ENCODE results near the gene AMELX. TPM values are rescaled to one million over a fixed set of nuclear protein-coding genes. Genes with fewer than 3 reads are reported as not detected.

Gene AMELX
- total and polyA plus RNA-seq, 3 donors from 2014 or later, result not detected

DNA sequence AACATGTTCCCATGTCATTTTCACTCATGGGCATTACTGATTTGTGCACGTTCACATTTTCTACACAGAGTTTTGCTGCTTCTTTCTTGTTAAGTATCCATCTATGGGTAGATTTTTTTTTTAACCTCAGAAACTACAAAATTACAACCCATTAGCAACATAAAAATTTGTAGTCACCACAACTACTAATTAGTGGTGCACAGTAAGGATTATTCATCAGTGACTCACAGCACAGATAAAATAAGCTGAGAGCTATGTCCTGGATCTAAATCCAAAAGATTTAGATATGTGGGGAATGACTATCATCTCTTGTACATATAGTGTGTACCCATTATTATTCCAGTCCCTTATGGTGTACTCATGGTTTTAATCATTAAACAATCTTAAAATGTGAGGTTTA lies 19.7 kb upstream of the AMELX start:
- WGBS, 2 donors, result 33 to 58% methylated on average over 1 of the region's 1 CpG
- no peaks in the 10 kb centered on the region for H3K36me3 ChIP-seq (ENCODE audit: low read depth, missing control alignments)
- no peak overlapping the region for H3K27ac ChIP-seq
- H3K9me3 ChIP-seq, result no peaks in the 10 kb centered on the region
- H3K27me3 ChIP-seq, result no peaks in the 10 kb centered on the region
- TF ChIP-seq, protein P1, sequence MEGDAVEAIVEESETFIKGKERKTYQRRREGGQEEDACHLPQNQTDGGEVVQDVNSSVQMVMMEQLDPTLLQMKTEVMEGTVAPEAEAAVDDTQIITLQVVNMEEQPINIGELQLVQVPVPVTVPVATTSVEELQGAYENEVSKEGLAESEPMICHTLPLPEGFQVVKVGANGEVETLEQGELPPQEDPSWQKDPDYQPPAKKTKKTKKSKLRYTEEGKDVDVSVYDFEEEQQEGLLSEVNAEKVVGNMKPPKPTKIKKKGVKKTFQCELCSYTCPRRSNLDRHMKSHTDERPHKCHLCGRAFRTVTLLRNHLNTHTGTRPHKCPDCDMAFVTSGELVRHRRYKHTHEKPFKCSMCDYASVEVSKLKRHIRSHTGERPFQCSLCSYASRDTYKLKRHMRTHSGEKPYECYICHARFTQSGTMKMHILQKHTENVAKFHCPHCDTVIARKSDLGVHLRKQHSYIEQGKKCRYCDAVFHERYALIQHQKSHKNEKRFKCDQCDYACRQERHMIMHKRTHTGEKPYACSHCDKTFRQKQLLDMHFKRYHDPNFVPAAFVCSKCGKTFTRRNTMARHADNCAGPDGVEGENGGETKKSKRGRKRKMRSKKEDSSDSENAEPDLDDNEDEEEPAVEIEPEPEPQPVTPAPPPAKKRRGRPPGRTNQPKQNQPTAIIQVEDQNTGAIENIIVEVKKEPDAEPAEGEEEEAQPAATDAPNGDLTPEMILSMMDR (IDR thresholded peaks at IDR 0.05), result no peak
- no peak for DNase-seq
- intact Hi-C loops (cut with DNase I; ENCODE audit: low total_unique reads), result no loop called here
- H3K4me3 ChIP-seq, result no peak overlapping the region
- no peaks in the 10 kb centered on the region for H3K4me1 ChIP-seq

DNA sequence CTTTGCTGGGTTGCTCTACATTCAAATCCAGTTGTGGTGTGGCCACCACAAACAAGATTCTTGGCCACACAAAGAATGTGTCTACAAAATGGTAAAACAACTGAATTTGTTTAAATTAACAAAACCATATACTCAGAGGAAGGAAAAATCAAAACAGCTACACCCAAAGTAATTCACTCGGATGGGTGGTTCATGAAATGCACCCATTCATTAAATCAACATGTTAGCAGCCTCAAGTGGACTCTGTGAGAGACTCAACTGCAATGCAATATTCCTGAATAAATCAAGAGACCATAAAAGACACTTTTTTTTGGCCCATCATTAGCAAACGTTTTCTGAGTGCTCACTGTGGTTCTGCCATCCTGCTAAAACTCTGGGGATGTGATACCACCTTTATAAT lies 11.2 kb upstream of the AMELX start:
- Histone ChIP-seq H3K4me3 (no peak overlapping the region), H3K4me1 (no peaks in the 10 kb centered on the region), H3K27me3 (no peaks in the 10 kb centered on the region), H3K9me3 (no peaks in the 10 kb centered on the region), H3K36me3 (ENCODE audit: low read depth, missing control alignments) (no peaks in the 10 kb centered on the region), H3K27ac (no peak overlapping the region)
- no peak for DNase-seq
- no peak for TF ChIP-seq POLR2A (IDR thresholded peaks at IDR 0.05)
- TF ChIP-seq, protein P1 (IDR thresholded peaks at IDR 0.05), result no peak
- WGBS, 2 donors, result 76 to 81% methylated on average over 2 of the region's 2 CpGs
- intact Hi-C loops (cut with DNase I; ENCODE audit: low total_unique reads), result no loop called here

DNA sequence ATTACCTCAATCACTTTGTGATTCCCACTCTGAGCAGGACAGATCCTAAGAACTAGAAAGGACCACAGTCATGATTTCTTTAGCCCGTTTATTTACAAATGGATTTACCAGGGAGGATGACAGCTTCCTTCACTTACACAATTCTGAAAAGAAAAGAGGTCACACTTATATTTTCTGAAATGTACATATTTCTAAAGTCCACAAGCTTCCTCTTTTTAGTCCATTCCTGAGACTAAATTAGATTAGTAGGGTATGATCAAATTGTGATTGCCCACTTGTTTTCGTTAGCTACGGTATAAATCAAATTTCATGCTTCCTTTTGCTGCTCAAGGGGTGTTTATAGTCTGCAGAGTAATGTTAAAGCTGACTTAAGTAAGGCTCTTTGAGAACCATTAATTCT lies 7.6 kb upstream of the AMELX start:
- no peak overlapping the region for H3K4me3 ChIP-seq
- H3K27ac ChIP-seq, result no peak overlapping the region
- no peak for DNase-seq
- TF ChIP-seq POLR2A (IDR thresholded peaks at IDR 0.05), result no peak
- TF ChIP-seq, protein P1 (IDR thresholded peaks at IDR 0.05), result no peak
- H3K36me3 ChIP-seq (ENCODE audit: low read depth, missing control alignments), result no peaks in the 10 kb centered on the region
- H3K4me1 ChIP-seq, result no peaks in the 10 kb centered on the region
- no peaks in the 10 kb centered on the region for H3K27me3 ChIP-seq
- WGBS, 2 donors, result 80 to 91% methylated on average over 3 of the region's 3 CpGs
- no peaks in the 10 kb centered on the region for H3K9me3 ChIP-seq
- intact Hi-C loops (cut with DNase I; ENCODE audit: low total_unique reads), result no loop called here

DNA sequence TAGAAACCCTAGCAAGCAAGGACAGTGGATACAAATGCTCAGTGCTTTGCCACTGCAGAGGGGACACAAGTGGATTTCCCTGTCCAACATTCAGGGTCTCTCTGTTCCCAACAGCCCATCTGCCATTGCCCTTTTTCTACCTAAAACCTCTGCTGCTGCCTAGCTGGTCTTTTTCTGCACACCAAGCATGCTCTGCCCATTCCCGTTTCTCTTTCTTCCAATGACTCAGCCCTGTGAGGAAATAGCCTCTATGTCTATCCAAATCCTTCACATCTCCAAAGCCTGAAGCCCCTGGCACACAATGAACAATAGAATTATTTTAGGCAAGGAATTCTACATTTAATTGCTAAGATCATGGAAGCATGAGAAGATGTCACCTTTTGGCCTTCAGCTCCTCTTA lies 5.7 kb upstream of the AMELX start:
- TF ChIP-seq POLR2A (IDR thresholded peaks at IDR 0.05), result no peak
- TF ChIP-seq, protein P1 (IDR thresholded peaks at IDR 0.05), result no peak
- H3K27me3 ChIP-seq, result no peaks in the 10 kb centered on the region
- 88 to 91% methylated on average over 1 of the region's 1 CpG for WGBS, 2 donors
- no peaks in the 10 kb centered on the region for H3K9me3 ChIP-seq
- no peak overlapping the region for H3K27ac ChIP-seq
- DNase-seq, result no peak
- H3K4me1 ChIP-seq, result no peaks in the 10 kb centered on the region
- intact Hi-C loops (cut with DNase I; ENCODE audit: low total_unique reads), result no loop called here
- H3K4me3 ChIP-seq, result no peak overlapping the region
- no peaks in the 10 kb centered on the region for H3K36me3 ChIP-seq (ENCODE audit: low read depth, missing control alignments)

DNA sequence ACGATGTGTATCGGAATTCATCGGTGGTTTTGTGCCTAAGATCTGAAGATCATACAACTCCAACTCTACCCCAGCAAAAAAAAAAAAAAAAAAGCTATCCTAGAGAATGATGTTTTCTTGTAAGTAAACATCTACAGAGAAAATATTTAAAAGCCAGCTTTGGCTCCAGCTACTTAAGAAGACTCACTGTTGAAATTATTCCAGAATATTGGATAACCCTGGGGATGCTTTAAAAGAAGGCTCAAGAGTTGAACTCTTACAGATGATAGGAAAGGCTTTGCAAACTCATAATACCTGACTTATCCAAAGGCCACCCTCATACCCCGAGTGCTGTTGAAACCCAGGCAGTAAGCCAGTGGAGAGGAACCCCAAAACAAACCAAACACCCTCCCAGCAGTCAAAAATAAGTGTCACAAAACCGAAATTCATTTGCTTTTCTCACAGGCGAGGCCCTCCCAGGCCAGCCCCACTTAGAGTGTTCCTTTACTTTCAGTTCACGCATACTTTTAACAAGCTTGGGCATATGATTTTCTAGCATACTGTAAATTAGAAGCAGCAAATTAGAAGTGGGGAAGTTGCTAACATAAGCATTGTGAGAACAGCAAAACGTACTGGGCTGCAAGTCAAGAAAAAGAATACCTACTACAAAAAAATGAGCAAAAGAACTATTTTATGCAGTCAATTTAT lies 2.7 kb upstream of the AMELX start:
- Histone ChIP-seq H3K9me3 (no peaks in the 10 kb centered on the region), H3K27me3 (no peaks in the 10 kb centered on the region), H3K27ac (no peak overlapping the region), H3K4me1 (no peaks in the 10 kb centered on the region), H3K36me3 (ENCODE audit: low read depth, missing control alignments) (no peaks in the 10 kb centered on the region), H3K4me3 (no peak overlapping the region)
- TF ChIP-seq POLR2A (IDR thresholded peaks at IDR 0.05), result no peak
- TF ChIP-seq, protein P1 (IDR thresholded peaks at IDR 0.05), result no peak
- 86 to 90% methylated on average over 8 of the region's 8 CpGs for WGBS, 2 donors
- intact Hi-C loops (cut with DNase I; ENCODE audit: low total_unique reads), result no loop called here
- DNase-seq, result no peak
